ENCODE measurements around the gene CH25H.

The CH25H gene

DNA sequence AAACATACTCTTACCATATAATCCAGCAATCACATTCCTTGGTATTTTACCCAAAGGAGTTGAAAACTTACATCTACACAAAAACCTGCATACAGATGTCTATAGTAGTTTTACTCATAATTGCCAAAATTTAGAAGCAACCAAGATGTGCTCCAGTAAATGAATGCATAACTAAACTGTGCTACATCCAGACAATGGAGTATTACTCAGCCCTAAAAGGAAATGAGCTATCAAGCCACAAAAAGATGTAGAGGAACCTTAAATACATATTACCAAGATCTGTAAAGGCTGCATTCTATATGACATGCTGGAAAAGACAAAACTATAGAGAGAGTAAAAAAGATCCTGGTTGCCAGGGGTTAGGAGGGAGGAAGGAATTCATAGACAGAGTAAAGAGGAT, 21.8 kb upstream of the CH25H start:
- no peak for DNase-seq

DNA sequence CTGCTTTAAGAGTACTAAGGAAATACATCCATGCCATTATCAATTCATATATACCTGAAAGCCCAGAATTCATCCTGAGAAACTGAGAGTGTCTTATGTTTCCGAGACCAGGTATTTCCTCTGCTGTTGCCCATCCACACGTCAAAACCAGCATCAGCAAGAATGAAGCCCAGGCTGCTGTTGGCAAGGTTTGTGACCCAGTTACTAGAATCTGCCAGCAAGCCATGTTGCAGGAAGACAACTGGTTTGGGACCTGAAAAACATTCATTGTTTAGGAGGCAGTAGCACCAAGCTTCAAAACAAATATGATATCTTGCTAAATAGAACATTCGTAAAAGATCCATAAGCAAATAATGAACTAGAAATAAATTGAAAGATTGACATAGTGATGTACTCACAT, 21.0 kb upstream of the CH25H start:
- DNase-seq = no peak

DNA sequence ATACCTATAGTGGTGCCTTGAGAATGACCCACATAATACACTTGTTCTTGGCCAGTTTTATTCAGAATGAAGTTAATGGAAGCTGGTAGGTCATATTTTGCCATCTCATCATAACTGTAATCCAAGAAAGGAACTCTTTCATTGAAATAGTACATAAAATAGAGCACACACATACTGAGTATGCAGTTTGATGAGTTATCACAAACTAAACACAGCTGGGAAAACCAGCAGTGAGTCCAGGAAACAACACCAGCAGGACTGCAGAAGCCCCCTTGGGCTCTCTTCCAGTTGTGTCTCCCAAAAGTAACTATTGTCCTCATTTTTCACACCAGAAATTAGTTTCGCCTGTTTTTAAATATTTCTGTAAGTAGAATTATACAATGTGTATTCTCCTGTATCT, 19.8 kb upstream of the CH25H start:
- no peak for DNase-seq

DNA sequence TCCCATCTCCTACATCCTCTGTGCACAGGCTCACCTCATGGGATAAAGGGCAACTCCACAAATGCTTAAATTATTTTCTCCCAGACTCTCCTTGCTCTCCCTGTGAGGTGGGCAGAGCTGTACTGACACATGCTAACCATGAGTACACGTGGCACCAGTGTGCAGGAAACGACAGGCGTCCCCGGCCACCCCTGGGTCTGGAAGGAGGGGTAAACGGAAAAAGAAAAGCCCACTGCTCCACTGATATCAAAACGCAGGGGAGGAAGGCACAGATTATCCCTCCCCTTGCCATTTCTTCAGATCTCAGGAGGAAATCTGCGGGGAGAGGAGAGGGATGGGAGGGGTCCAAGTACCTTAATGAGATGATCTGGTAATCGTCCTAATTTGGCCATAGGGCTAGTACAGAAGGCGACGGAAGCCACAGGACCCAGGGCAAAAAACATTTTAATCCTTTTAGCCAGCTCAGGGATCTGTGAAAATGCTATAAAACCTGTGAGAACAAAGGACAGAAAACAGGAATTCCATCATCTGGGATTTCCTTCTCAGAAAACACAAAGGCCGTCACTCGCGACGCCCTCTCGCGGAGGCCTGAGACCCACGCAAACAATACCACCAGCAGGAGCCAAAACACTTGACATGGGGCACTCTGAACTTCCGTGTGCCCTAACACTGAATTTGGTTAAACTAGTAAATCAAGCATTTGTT, 17.8 kb upstream of the CH25H start:
- DNase-seq = no peak

DNA sequence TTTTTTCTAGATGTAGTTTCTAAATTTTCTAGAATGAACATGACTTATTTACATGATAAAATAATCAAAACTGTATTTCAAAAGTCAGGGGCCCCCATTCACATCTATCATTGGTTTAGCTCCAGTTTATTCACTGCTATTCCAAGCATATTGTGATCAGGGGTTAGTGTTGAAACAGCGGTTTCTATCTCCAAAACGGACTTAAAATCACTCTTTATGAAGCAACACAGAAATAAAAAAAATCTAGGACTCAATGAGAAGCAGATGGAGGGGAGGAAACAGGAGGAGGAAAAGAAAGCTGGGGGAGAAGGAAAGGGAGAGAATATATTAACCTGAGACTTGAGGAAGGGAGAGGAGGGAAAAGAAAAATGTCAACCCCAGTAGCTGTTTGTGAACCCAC, 14.8 kb upstream of the CH25H start:
- DNase-seq = no peak

DNA sequence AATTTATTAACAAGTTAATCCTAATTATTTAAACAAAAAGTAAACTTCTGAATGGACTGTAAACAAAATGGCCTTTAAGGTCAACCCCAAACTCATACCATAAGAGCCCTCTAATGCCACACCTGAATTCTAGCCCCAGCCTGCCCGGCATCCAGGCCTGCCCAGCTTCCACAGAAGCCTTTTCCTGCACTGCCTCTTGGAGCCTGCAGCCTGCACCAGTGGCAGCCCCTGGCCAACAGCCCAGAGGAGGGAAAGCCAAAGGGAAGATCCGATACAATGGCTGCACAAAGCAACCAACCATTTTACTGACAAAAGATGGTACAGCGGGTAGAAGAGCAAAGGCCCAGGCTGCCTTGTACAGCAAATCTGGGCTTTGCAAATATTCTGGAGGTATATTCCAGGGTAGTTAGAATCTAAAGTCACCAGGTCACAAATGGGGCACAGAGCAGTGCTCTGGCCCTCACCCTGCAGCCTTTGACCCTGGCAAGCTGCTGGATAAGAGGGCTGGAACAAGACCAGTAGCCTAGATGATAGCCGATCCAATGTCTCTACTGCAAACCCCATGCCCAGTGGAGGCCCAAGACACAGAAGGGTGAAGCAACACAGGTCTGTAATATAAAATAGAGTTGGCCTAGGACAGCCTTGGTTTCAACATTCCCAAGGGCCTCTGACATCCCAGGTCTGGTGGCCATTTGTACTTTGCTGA, 12.5 kb upstream of the CH25H start:
- no peak for DNase-seq

DNA sequence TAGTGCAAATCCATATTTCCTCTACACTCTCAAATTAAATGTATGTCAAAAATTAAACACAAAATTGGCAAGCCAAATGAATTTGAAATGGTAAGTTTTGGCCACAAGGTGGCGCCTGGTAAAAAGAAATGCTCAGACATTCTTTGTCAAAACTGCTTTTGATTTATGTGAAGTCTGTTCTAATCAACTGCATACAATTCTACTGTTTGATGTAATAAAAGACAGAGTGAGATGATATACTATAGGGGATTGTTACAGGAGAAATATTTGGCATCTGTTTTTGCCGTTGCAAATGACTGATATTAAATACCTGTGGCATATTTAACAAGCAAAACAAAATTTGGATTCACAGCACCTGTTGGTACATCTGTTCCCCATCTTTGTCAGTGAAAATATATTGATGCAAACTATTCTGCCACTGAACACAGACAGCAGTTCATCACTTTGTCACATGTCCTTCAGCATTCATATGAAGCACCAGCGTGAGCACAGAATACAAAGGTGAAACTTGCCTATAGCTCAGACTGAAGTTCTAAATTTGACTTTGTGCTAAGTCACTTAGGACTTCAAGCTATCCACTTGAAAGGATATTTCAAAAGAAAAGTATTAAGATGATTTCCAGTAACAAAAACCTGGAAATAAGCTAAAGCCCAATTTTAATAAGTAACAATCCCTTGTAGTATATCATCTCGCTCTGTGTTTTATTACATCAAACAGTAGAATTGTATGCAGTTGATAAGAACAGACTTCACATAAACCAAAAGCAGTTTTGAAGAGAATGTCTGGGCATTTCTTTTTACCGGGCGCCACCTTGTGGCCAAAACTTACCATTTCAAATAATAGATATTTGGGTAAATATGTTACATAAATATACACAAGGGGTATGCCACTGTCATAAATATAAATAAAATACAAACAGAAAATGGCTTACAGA, 10.2 kb upstream of the CH25H start:
- peak; percentile 3 for DNase-seq

DNA sequence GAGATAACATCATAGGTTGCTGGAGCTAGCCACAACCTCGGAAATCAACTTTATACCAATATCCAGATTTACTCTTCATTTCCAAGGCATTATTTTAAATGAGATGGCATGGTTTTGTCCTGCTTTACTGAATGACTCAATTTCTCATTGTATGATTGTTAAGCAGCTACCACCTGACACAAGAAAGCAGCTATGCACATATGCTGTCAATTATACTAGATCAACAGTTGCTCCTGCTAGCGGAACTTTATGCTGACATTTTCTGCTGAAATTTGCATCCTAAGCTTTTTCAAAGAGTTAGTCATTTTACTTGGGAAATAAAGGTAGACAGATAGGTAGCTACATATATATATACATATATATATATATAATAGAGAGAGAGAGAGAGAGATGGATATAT, 8.9 kb upstream of the CH25H start:
- DNase-seq = no peak

DNA sequence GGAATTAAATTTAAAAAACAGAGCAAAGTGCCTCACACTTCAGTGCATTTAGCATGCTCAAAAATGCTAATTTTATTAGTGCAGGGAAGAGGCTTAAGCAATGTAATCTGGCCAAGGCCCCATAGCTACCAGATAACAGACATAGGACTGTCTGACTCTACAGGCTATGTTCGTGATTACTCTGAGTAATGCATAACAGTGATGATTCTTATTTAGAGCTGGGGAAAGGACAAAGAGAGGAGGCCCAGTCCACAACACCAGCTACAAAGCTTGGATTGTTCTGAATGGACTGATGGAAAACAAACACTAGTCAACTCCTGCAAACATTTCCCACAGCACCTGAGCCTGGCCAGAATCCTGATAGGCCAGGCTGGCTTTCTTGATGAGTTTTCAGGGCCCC, 8.4 kb upstream of the CH25H start:
- DNase-seq = no peak

DNA sequence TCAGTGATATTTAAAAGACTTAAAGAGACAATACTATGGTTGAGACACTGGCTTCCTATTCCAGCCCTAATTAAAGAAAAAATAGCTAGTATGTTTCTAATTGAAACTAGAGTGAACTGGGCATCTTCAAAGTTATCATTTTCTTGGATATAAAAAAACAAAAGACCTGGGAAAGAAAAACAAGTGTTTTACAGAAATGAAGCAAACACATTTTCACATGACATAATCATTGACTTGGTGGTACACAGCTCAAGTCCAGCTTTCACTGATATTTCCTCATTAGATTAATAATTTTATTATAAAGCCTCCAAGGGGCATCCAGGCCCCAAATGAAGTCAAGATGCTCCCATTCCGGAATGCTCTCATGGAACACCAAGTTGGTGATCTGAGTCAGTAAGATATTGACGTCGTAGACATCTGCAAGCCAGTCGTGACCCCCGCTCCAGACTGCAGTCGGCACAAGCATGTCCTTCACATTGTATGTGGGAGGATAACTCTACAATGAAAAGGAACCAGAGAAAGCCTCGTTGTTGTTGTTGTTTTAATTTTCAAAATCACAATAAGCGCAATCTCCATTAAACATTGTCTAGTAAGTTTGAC, 7.5 kb upstream of the CH25H start:
- DNase-seq = no peak

DNA sequence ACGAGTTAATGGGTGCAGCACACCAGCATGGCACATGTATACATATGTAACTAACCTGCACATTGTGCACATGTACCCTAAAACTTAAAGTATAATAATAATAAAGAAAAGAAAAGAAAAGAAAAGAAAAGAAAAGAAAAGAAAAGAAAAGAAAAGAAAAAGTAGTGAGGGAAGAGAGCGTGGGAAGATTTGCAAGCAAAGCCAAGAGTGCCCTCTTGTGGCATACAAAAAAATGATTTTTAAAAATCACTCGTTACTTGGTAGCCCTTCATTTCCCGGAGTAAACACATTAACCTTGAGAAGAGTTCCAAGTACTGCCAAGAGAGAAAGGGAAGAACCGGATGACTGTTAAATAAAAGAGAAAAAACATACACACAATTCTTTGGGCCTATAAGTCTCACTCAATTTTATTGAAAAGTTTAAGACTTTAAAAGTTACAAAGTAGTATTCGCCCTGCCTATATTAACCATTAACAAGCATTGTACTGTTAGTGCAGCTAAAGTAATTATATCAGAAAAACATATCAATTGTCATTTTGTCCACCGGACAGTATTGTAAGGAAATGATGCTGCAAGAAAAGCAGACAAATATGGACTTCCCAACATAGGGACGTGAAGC, 6.2 kb upstream of the CH25H start:
- DNase-seq = no peak

DNA sequence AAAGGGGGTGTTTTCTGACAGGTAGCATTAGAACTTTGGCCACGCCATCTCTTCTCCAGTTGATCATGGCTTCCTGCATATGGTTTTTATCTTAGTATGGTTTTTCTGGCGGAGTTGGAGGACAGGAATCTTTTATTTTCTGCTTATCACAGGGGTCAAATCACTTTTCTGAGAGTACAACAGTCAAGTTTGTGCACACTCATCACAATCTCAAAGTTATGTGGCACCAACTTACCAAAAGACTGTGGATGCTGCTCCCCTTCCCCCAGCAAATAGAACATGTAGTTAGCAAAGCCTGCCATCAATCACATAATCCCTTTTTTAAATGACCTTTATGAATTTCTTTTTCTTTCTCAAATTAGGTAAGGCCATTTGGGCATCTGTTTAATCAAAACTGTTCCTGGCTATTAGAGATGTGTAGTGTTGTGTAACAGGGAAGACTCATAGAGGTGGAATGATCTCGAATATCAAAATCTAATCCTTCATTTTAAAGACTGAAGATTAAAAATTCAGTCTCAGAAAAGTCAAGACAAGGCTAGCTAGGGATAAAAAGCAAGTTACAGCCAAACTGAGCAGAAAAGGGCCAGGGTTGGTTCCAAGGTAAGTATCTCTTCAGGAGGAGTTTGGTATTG, 3.8 kb upstream of the CH25H start:
- no peak for DNase-seq

DNA sequence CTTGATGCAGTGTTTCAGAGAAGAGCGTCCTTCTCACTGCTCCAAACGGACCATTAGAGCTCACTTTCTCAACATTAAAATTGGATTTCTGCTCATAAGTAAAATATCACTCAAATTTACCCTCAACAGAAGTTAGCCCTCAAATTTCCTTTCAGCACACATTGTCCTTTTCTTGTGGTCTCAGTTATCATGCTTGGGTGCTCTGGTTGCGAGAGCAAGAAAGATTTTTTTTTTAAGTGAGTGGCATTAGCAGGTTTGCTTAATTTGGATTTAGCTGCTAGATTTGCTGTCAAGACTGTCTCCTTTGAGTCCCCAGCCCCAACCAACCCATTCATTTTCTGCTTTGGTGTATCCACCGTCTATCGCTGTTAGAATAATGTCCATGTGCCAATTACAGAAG, 2.6 kb upstream of the CH25H start:
- DNase-seq = no peak

DNA sequence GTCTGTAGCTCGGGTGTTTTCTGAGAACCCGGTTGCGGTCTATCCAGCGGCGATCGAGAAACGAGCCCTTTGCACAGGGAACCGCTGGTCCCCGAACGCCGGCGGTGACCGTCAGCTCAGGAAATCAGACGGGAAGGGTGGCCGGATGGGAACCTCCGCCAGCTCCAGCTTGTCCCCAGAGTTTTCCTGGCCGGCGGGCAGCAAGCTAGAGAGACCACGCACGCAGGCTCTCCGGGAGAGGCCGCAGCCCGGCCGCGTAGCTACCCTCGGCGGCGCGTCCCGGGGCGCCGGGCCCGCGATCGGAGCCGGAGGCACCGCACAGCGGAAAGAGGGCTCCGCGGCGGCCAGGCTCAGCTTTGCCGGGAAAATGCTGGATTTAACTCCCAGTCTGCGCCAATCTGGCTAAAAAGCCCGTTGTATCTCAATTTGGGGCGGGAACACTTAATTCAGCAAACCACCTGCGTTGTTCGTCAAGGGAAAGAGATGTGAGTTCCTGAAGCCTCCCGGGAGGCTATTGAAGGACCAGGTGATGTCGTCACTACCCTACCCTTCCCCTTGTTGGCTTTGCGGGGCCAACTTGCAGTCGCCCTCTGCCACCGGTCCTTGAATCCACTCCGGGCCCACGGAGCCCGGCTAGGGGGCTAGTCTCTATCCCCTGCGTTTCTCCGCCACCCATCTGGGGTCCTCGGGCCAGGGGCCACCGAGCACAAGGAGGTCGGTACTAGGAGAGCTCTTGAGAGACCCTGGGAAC, 859 bp upstream of the CH25H start:
- DNase-seq = no peak

DNA sequence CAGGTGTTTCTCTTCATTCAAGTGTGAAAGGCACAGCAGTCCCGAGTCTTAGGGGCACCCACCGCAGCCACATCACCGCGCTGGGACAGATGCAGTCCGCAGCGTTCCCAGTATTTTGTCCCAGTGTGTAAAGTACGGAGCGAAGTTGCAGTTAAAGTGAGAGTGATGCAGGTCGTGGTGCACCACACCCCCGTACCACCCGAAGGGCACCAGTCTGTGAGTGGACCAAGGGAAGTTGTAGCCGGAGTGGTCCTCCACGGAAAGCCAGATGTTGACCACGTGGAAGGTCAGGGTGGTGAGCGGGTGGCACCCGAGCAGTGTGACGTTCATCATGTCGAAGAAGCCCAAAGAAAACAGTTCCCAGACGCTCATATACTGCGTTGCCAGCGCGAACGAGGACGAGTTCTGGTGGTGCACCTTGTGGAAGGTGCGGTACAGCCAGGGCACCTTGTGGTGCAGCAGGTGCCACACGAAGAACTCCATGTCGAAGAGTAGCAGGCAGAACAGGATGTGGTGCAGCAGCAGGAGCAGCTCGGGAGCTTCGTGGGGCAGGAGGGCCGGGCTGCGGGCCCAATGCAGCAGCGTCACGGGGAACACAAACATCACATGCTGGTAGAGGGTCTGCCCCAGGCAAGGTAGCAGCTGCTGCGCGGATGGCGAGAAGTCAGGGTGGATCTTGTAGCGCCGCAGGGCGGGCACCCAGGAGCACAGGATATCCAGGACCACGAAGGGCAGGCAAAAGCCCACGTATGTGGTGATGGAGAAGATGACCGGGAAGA, 526 bp downstream of the CH25H start:
- no peak for DNase-seq

DNA sequence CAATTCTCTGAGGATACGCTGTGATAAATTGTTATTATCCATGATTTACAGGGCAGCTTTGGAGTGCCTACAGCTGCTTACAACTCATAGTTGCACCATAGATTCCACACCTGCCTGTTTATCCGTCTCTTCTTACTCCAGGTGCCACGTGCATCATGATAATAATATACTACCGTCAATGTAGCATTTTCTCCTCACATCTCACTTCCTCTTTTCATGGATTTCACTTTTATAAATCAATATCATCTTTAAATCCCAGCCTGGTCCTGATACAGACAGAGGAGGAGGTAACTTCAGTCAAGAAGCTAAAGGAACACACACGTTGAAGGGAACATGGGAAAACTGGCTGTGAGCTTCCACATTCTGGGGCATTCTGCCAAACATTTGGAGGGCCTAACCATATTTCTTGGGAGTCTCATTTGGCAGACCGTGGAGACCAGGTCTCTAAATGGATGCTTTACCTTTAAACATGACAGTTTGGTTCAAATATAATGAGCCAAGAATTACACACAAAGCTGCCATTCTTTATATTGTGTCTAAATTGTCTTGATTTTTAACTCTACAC, 2.4 kb downstream of the CH25H start:
- DNase-seq = no peak

DNA sequence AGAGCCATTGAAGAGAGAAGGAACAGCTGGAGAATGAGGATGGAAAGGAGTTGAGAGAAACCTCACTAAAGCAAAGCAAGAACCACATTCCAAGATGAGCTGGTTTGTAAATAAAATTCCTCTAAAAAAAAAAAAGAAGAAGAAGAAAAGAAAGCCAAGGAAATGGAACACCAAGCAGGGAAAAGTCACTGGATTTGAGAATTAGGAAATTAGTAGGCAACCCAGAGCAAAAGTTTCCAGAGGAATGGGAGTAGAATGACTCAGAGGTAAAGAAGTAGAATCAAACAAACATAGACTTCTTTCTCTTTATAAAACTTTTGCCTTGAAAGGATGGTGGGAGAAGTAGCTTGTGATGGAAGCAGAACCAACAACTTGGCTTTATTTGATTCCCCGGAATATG, 3.9 kb downstream of the CH25H start:
- no peak for DNase-seq

DNA sequence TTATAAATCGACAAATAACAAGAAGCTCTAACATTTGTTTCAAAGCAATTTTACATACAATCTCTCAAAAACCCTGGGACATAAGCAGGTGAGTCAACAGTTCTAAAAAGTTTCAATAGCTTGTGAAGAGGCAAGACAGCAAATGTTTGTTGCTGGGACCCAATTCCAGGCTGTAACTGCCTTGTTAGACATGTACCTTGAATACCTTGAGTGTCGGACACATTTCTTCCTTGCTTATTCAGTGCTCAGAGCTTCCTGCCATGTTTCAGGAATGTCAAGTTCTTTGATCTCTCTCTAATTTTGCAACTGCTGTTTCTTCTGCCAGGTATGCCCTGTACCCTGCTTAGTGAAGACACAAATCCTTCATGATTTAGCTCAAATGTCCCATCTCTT, 5.1 kb downstream of the CH25H start:
- no peak for DNase-seq

DNA sequence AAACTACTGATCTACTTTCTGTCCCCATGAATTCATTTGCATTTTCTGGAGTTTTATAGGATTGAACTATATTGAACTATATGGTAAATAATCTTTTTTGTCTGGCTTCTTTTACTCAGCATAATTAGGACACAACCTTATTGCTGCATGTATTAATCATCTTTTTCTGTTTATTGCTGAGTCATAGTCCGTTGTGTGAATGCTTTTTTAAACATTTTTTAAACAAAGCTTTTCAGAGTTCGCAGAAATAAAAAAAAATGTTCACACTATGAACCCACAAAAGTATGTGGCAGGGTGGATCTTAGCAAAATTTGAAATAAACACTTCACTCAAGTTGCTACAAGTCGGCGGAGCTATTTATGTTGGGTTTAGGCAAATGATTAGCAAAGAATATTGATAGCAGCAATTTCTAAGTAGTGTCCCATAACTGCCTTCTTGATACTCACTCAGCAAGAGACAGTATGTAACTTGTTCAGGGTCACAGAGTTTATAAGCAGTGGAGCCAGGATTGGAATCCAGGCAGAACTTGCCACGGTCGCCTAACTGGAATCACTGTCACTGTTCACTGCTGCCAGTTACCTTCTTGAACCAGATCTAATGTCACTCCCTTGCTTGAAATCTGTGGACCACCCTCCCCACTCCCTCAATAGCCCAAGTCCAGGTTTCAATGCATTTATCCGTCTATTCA, 5.6 kb downstream of the CH25H start:
- no peak for DNase-seq

DNA sequence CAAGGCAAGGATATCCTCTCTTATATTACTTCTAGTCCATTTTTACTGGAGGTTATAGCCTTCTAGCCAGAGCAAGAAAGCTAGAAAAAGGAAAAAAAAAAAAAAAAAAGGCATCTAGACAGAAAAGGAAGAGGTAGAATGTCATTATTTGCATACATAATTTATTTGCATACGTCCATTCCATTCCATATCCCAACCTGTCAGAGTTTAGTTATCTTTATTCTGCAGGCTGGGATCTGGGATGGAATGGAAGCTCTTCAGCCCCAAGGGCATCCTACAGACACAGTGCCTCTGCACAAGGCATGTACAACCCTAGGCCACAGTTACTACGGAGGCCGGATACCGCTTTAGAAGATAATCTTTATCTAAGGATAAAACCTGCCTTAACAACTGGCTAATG, 9.6 kb downstream of the CH25H start:
- no peak for DNase-seq

Measured in NCI-H1436 treated with DMSO at 0.1 percent for 48 hours (cell line).